ENCODE results near the gene ELF2. TPM values are rescaled to one million over a fixed set of nuclear protein-coding genes. Genes with fewer than 3 reads are reported as not detected.

The ELF2 gene
- total RNA-seq, 1 donor from 2014 or later = 25.1 TPM

DNA sequence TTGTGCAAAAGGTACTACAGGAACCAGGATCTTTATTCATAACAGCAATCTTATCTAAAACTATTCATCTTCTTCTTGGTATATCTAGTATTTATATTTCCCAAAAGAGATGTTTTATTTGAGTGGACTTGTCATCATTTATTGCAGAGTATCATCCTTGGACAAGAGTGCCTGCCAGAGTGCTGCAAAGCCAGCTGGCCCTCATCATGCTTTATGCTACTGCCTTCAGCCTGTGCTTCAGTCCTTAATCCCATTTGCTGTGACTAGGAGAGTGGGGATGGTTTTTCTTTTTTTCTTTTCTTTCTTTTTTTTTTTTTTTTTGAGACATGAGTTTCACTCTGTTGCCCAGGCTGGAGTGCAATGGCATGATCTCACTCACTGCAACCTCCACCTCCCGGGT, 33.5 kb upstream of the ELF2 start:
- Mint-ChIP-seq H3K27me3 (ENCODE audit: low read depth, unreplicated experiment) (no peaks in the 10 kb centered on the region), H3K4me1 (ENCODE audit: low read depth, unreplicated experiment) (no peaks in the 10 kb centered on the region), H3K4me3 (ENCODE audit: unreplicated experiment) (no peak overlapping the region), H3K36me3 (ENCODE audit: low read depth, unreplicated experiment) (no peaks in the 10 kb centered on the region), H3K9me3 (ENCODE audit: unreplicated experiment) (no peaks in the 10 kb centered on the region), H3K27ac (ENCODE audit: unreplicated experiment) (no peak overlapping the region)
- Histone ChIP-seq H3K4me3 (ENCODE audit: insufficient read depth, low read depth, low read length) (no peak overlapping the region), H3K27me3 (ENCODE audit: insufficient read depth, low read length) (no peaks in the 10 kb centered on the region), H4K20me1 (ENCODE audit: insufficient read depth, low read length) (no peaks in the 10 kb centered on the region), H3K9ac (ENCODE audit: low read length) (no peak overlapping the region), H3K9me3 (ENCODE audit: insufficient read depth, low read depth, low read length) (no peaks in the 10 kb centered on the region), H3K27ac (ENCODE audit: low read depth, low read length) (no peak overlapping the region), H3K4me2 (ENCODE audit: low read length) (no peak overlapping the region), H3K4me1 (ENCODE audit: insufficient read depth, low read length) (no peaks in the 10 kb centered on the region), H3K36me3 (ENCODE audit: insufficient read depth, low read length) (no peaks in the 10 kb centered on the region), H2AFZ (ENCODE audit: low read depth, low read length) (no peak overlapping the region), H3K79me2 (ENCODE audit: insufficient read depth, low read length) (no peaks in the 10 kb centered on the region)
- DNase-seq (ENCODE audit: low read depth) = no peak
- FAIRE-seq = no peak
- TF ChIP-seq EZH2 (IDR thresholded peaks at IDR 0.05; ENCODE audit: insufficient read depth, low read length) = no peak
- TF ChIP-seq, protein P1, sequence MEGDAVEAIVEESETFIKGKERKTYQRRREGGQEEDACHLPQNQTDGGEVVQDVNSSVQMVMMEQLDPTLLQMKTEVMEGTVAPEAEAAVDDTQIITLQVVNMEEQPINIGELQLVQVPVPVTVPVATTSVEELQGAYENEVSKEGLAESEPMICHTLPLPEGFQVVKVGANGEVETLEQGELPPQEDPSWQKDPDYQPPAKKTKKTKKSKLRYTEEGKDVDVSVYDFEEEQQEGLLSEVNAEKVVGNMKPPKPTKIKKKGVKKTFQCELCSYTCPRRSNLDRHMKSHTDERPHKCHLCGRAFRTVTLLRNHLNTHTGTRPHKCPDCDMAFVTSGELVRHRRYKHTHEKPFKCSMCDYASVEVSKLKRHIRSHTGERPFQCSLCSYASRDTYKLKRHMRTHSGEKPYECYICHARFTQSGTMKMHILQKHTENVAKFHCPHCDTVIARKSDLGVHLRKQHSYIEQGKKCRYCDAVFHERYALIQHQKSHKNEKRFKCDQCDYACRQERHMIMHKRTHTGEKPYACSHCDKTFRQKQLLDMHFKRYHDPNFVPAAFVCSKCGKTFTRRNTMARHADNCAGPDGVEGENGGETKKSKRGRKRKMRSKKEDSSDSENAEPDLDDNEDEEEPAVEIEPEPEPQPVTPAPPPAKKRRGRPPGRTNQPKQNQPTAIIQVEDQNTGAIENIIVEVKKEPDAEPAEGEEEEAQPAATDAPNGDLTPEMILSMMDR (IDR thresholded peaks at IDR 0.05; ENCODE audit: insufficient read depth, low read depth, low read length) = no peak

DNA sequence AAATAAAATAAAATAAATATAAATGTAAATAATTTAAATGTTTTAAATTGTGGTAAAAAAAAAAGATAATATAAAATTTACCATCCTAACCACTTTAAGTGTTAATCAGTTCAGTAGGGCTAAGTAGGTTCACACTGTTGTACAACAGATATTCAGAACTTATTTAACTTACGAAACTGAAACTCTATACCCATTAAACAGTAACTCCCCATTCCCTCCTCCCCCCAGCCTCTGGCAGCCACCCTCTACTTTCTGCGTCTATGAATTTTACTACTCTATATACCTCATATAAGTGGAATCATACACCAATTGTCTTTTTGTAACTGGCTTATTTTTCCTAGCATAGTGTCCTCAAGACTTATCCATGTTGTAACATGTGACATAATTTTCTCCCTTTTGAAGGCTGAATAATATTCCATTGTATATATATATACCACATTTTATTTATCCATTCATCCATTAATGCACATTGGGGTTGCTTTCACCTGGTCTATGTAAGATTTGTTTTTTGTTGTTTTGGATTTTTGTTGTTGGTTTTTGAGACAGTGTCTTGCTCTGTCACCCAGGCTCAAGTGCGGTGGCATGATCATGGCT, 32.5 kb upstream of the ELF2 start:
- no peaks in the 10 kb centered on the region for H3K79me2 ChIP-seq (ENCODE audit: insufficient read depth, low read length)
- H3K9me3 ChIP-seq (ENCODE audit: insufficient read depth, low read depth, low read length) = no peaks in the 10 kb centered on the region
- no peaks in the 10 kb centered on the region for H3K27me3 Mint-ChIP-seq (ENCODE audit: low read depth, unreplicated experiment)
- no peak overlapping the region for H2AFZ ChIP-seq (ENCODE audit: low read depth, low read length)
- no peaks in the 10 kb centered on the region for H3K4me1 ChIP-seq (ENCODE audit: insufficient read depth, low read length)
- no peak overlapping the region for H3K9ac ChIP-seq (ENCODE audit: low read length)
- no peak overlapping the region for H3K4me3 ChIP-seq (ENCODE audit: insufficient read depth, low read depth, low read length)
- no peak overlapping the region for H3K27ac ChIP-seq (ENCODE audit: low read depth, low read length)
- FAIRE-seq (no peak), DNase-seq (ENCODE audit: low read depth) (no peak)
- H3K36me3 ChIP-seq (ENCODE audit: insufficient read depth, low read length) = no peaks in the 10 kb centered on the region
- H3K36me3 Mint-ChIP-seq (ENCODE audit: low read depth, unreplicated experiment) = no peaks in the 10 kb centered on the region
- no peak overlapping the region for H3K4me3 Mint-ChIP-seq (ENCODE audit: unreplicated experiment)
- H3K4me1 Mint-ChIP-seq (ENCODE audit: low read depth, unreplicated experiment) = no peaks in the 10 kb centered on the region
- no peak overlapping the region for H3K27ac Mint-ChIP-seq (ENCODE audit: unreplicated experiment)
- no peaks in the 10 kb centered on the region for H4K20me1 ChIP-seq (ENCODE audit: insufficient read depth, low read length)
- TF ChIP-seq EZH2 (IDR thresholded peaks at IDR 0.05; ENCODE audit: insufficient read depth, low read length) = no peak
- TF ChIP-seq, protein P1 (IDR thresholded peaks at IDR 0.05; ENCODE audit: insufficient read depth, low read depth, low read length) = no peak
- H3K9me3 Mint-ChIP-seq (ENCODE audit: unreplicated experiment) = no peaks in the 10 kb centered on the region
- no peaks in the 10 kb centered on the region for H3K27me3 ChIP-seq (ENCODE audit: insufficient read depth, low read length)
- H3K4me2 ChIP-seq (ENCODE audit: low read length) = no peak overlapping the region

DNA sequence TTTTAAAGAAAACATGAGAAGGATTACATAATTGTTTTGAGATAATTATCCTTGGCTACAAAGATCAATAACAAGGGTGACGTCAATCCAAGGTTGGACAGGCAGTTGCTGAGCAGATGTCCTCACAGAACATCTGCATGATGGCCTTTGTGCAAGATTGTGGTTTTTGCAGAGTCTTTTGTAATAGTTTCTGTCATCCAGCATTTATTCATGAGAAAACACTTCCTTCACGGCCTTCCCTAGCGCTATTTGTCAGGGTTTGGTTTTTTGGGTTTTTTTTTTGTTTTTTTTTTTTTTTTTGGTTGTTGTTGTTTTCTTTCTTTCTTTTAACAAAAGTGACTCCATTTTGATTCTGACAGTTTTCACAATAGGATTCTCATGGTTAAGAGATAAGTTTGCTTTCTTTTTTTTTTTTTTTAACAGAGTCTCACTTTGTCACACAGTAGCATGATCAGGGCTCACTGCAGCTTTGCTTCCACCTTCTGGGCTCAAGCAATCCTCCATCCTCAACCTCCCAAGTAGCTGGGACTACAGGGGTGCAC, 31.5 kb upstream of the ELF2 start:
- no peaks in the 10 kb centered on the region for H3K9me3 Mint-ChIP-seq (ENCODE audit: unreplicated experiment)
- no peaks in the 10 kb centered on the region for H3K36me3 Mint-ChIP-seq (ENCODE audit: low read depth, unreplicated experiment)
- Histone ChIP-seq H3K79me2 (ENCODE audit: insufficient read depth, low read length) (no peaks in the 10 kb centered on the region), H3K27me3 (ENCODE audit: insufficient read depth, low read length) (no peaks in the 10 kb centered on the region), H3K36me3 (ENCODE audit: insufficient read depth, low read length) (no peaks in the 10 kb centered on the region), H3K4me1 (ENCODE audit: insufficient read depth, low read length) (no peaks in the 10 kb centered on the region), H3K9me3 (ENCODE audit: insufficient read depth, low read depth, low read length) (no peaks in the 10 kb centered on the region), H3K27ac (ENCODE audit: low read depth, low read length) (no peak overlapping the region), H2AFZ (ENCODE audit: low read depth, low read length) (no peak overlapping the region), H3K9ac (ENCODE audit: low read length) (no peak overlapping the region), H3K4me3 (ENCODE audit: insufficient read depth, low read depth, low read length) (no peak overlapping the region), H3K4me2 (ENCODE audit: low read length) (no peak overlapping the region), H4K20me1 (ENCODE audit: insufficient read depth, low read length) (no peaks in the 10 kb centered on the region)
- H3K4me3 Mint-ChIP-seq (ENCODE audit: unreplicated experiment) = no peak overlapping the region
- no peaks in the 10 kb centered on the region for H3K4me1 Mint-ChIP-seq (ENCODE audit: low read depth, unreplicated experiment)
- no peak overlapping the region for H3K27ac Mint-ChIP-seq (ENCODE audit: unreplicated experiment)
- TF ChIP-seq, protein P1 (IDR thresholded peaks at IDR 0.05; ENCODE audit: insufficient read depth, low read depth, low read length) = no peak
- no peak for TF ChIP-seq EZH2 (IDR thresholded peaks at IDR 0.05; ENCODE audit: insufficient read depth, low read length)
- DNase-seq (ENCODE audit: low read depth) (peak; percentile 72), FAIRE-seq (no peak)
- H3K27me3 Mint-ChIP-seq (ENCODE audit: low read depth, unreplicated experiment) = no peaks in the 10 kb centered on the region
